Measurements from ENCODE around the gene PHLDB2. TPM values are rescaled to one million over a fixed set of nuclear protein-coding genes. Genes with fewer than 3 reads are reported as not detected.

The PHLDB2 gene
- total RNA-seq, 5 donors from 2014 or later (not counting 1 experiment from before 2014, with no cell fraction given) = 2.0 to 12.1 (median 3.9) TPM

GRCh38 chr3:111917300-111917699 lies 58.2 kb downstream of the PHLDB2 start:
- DNase-seq = no peak
- H3K4me1 ChIP-seq (ENCODE audit: control insufficient read depth in 1 of 2, extremely low read depth in 1 of 2, insufficient read depth in 2 of 2, low read length in 2 of 2) = no peaks in the 10 kb centered on the region
- Mint-ChIP-seq H3K9me3 (no peaks in the 10 kb centered on the region), H3K27me3 (peaks cover 0 to 3% of the 10 kb centered on the region in 2 donors), H3K27ac (no peak overlapping the region), H3K4me1 (no peaks in the 10 kb centered on the region), H3K36me3 (peaks cover 39% of the 10 kb centered on the region), H3K4me3 (no peak overlapping the region)
- peaks cover 0 to 9% of the 10 kb centered on the region in 2 donors for H3K36me3 ChIP-seq (ENCODE audit: control insufficient read depth in 2 of 2, extremely low read depth in 1 of 2, insufficient read depth in 1 of 2, low read length in 1 of 2)
- no peak overlapping the region for H3K27ac ChIP-seq (ENCODE audit: low read length)
- no peak overlapping the region for H3K4me3 ChIP-seq (ENCODE audit: control insufficient read depth in 1 of 2, extremely low read depth in 1 of 2, low read length in 1 of 2)
- no peaks in the 10 kb centered on the region for H3K9me3 ChIP-seq
- no peak for ATAC-seq (replicated peaks in 1 of 4)
- ChIA-PET POLR2A (no interaction called here), CTCF (interaction anchor here in 1 of 2 donors (0.6 kb wide), 1 partner anchor 48 kb away, joined by 3 read pairs; no protein-coding TSS in a partner anchor)
- no peaks in the 10 kb centered on the region for H3K27me3 ChIP-seq (replicated peaks in 1 of 2; ENCODE audit: control insufficient read depth in 2 of 2, extremely low read depth in 1 of 2, insufficient read depth in 2 of 2, low read length in 1 of 2)
- 80% methylated on average over 1 of the region's 1 CpG for WGBS (ENCODE audit: insufficient coverage)

DNA sequence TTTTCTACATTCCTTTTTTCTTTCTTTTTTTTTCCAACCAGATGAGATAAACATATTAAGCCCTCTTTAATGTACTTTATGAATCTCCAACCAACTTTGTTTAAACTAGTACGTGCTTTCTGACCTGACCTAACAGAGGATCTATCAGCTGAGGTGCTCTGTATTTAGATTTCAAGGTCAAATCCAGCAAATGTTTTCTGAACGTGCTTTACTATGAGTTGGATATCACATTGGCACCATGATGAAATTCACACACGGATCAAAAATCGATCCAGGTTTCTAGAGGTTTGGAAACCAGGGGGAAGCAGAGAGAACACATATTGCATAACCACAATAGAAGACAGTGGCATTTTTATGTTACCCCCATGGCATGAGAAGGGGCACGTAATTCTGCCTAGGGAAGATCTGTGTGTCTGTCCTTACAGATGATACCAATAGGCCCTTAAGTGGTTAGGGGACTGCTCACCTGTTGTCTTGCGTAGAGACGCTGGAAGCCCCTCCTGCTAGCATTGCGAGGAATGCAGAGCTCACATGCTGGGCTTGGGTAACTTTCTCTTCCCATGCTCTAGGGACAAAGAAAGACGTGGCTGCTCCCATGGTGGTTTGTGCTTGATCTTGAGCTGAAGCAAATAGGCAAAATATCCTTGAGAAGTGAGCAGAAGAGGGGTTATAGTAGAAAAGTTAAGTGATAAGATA lies 60.5 kb downstream of the PHLDB2 start:
- Histone ChIP-seq H3K36me3 (ENCODE audit: control insufficient read depth in 2 of 2, extremely low read depth in 1 of 2, insufficient read depth in 1 of 2, low read length in 1 of 2) (peaks cover 0 to 5% of the 10 kb centered on the region in 2 donors), H3K4me1 (ENCODE audit: control insufficient read depth in 1 of 2, extremely low read depth in 1 of 2, insufficient read depth in 2 of 2, low read length in 2 of 2) (no peaks in the 10 kb centered on the region), H3K4me3 (ENCODE audit: control insufficient read depth in 1 of 2, extremely low read depth in 1 of 2, low read length in 1 of 2) (no peak overlapping the region), H3K27me3 (replicated peaks in 1 of 2; ENCODE audit: control insufficient read depth in 2 of 2, extremely low read depth in 1 of 2, insufficient read depth in 2 of 2, low read length in 1 of 2) (no peaks in the 10 kb centered on the region), H3K9me3 (no peaks in the 10 kb centered on the region), H3K27ac (ENCODE audit: low read length) (no peak overlapping the region)
- ChIA-PET POLR2A (no interaction called here), CTCF (no interaction called here)
- H3K27ac Mint-ChIP-seq = no peak overlapping the region
- peaks cover 0 to 3% of the 10 kb centered on the region in 2 donors for H3K27me3 Mint-ChIP-seq
- no peaks in the 10 kb centered on the region for H3K4me1 Mint-ChIP-seq
- ATAC-seq (replicated peaks in 1 of 4) (no peak), DNase-seq (no peak)
- no peaks in the 10 kb centered on the region for H3K9me3 Mint-ChIP-seq
- H3K4me3 Mint-ChIP-seq = no peak overlapping the region
- 86% methylated on average over 7 of the region's 9 CpGs for WGBS (ENCODE audit: insufficient coverage)
- H3K36me3 Mint-ChIP-seq = peaks cover 50% of the 10 kb centered on the region

DNA sequence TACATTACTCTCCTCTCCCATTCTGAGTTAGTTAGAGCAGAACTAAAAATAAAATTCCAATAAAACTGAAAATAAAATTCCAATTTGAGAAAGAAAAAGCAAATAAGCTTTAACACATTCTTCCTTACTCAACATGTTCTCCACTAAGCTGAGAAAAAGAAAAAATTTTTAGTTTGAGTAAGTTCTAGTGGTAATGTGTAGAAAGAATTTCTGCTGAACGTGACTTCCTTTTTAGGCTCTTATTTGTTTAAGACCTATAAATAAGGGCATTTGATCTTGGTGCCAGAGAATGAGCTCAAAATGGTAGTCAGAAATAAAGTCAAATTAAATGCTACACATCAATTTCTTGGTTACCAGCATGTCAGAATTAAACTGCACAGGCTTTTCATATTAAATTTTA lies 62.1 kb downstream of the PHLDB2 start:
- Histone ChIP-seq H3K4me3 (ENCODE audit: control insufficient read depth in 1 of 2, extremely low read depth in 1 of 2, low read length in 1 of 2) (no peak overlapping the region), H3K9me3 (no peaks in the 10 kb centered on the region), H3K27ac (ENCODE audit: low read length) (no peak overlapping the region), H3K27me3 (replicated peaks in 1 of 2; ENCODE audit: control insufficient read depth in 2 of 2, extremely low read depth in 1 of 2, insufficient read depth in 2 of 2, low read length in 1 of 2) (no peaks in the 10 kb centered on the region), H3K36me3 (ENCODE audit: control insufficient read depth in 2 of 2, extremely low read depth in 1 of 2, insufficient read depth in 1 of 2, low read length in 1 of 2) (peaks cover 0 to 5% of the 10 kb centered on the region in 2 donors), H3K4me1 (ENCODE audit: control insufficient read depth in 1 of 2, extremely low read depth in 1 of 2, insufficient read depth in 2 of 2, low read length in 2 of 2) (no peaks in the 10 kb centered on the region)
- ChIA-PET CTCF (interaction anchor here in 1 of 2 donors (0.6 kb wide), 2 partner anchors 10 to 11 kb away, joined by 3 to 4 read pairs; no protein-coding TSS in a partner anchor), POLR2A (no interaction called here)
- Mint-ChIP-seq H3K36me3 (peaks cover 43% of the 10 kb centered on the region), H3K27ac (no peak overlapping the region), H3K4me1 (no peaks in the 10 kb centered on the region), H3K27me3 (peaks cover 0 to 3% of the 10 kb centered on the region in 2 donors), H3K9me3 (no peaks in the 10 kb centered on the region), H3K4me3 (no peak overlapping the region)
- DNase-seq (no peak), ATAC-seq (replicated peaks in 1 of 4) (no peak)
- no CpG with 5 or more reads among the region's 1 CpG for WGBS (ENCODE audit: insufficient coverage)

GRCh38 chr3:111923095-111923771 lies 64.2 kb downstream of the PHLDB2 start:
- Mint-ChIP-seq H3K27ac (no peak overlapping the region), H3K27me3 (peaks cover 0 to 1% of the 10 kb centered on the region in 2 donors), H3K36me3 (peaks cover 36% of the 10 kb centered on the region), H3K4me3 (no peak overlapping the region), H3K4me1 (no peaks in the 10 kb centered on the region), H3K9me3 (no peaks in the 10 kb centered on the region)
- 15% methylated on average over 2 of the region's 2 CpGs for WGBS (ENCODE audit: insufficient coverage)
- DNase-seq (no peak), ATAC-seq (replicated peaks in 1 of 4) (no peak)
- ChIA-PET POLR2A (no interaction called here), CTCF (interaction anchor here in 1 of 2 donors (0.6 kb wide), 1 partner anchor 1124 kb away, joined by 3 read pairs; no protein-coding TSS in a partner anchor)
- H3K4me3 ChIP-seq (ENCODE audit: control insufficient read depth in 1 of 2, extremely low read depth in 1 of 2, low read length in 1 of 2) = no peak overlapping the region
- H3K27ac ChIP-seq (ENCODE audit: low read length) = no peak overlapping the region
- peaks cover 0 to 5% of the 10 kb centered on the region in 2 donors for H3K36me3 ChIP-seq (ENCODE audit: control insufficient read depth in 2 of 2, extremely low read depth in 1 of 2, insufficient read depth in 1 of 2, low read length in 1 of 2)
- H3K27me3 ChIP-seq (replicated peaks in 1 of 2; ENCODE audit: control insufficient read depth in 2 of 2, extremely low read depth in 1 of 2, insufficient read depth in 2 of 2, low read length in 1 of 2) = no peaks in the 10 kb centered on the region
- H3K4me1 ChIP-seq (ENCODE audit: control insufficient read depth in 1 of 2, extremely low read depth in 1 of 2, insufficient read depth in 2 of 2, low read length in 2 of 2) = no peaks in the 10 kb centered on the region
- no peaks in the 10 kb centered on the region for H3K9me3 ChIP-seq

- DNase-seq (no peak), ATAC-seq (replicated peaks in 1 of 4) (no peak)
- Histone ChIP-seq H3K9me3 (no peaks in the 10 kb centered on the region), H3K27me3 (replicated peaks in 1 of 2; ENCODE audit: control insufficient read depth in 2 of 2, extremely low read depth in 1 of 2, insufficient read depth in 2 of 2, low read length in 1 of 2) (no peaks in the 10 kb centered on the region), H3K4me3 (ENCODE audit: control insufficient read depth in 1 of 2, extremely low read depth in 1 of 2, low read length in 1 of 2) (no peak overlapping the region), H3K4me1 (ENCODE audit: control insufficient read depth in 1 of 2, extremely low read depth in 1 of 2, insufficient read depth in 2 of 2, low read length in 2 of 2) (no peaks in the 10 kb centered on the region), H3K36me3 (ENCODE audit: control insufficient read depth in 2 of 2, extremely low read depth in 1 of 2, insufficient read depth in 1 of 2, low read length in 1 of 2) (peaks cover 0 to 4% of the 10 kb centered on the region in 2 donors), H3K27ac (ENCODE audit: low read length) (no peak overlapping the region)
- Mint-ChIP-seq H3K27me3 (no peaks in the 10 kb centered on the region), H3K4me3 (no peak overlapping the region), H3K9me3 (no peaks in the 10 kb centered on the region), H3K27ac (no peak overlapping the region), H3K36me3 (peaks cover 32% of the 10 kb centered on the region), H3K4me1 (no peaks in the 10 kb centered on the region)
- ChIA-PET POLR2A (no interaction called here), CTCF (no interaction called here)
- WGBS (ENCODE audit: insufficient coverage) = no CpG with 5 or more reads among the region's 1 CpG
Measured at GRCh38 chr3:111923806-111924205, 64.7 kb downstream of the PHLDB2 start.

- ATAC-seq (replicated peaks in 1 of 4) = no peak
- Mint-ChIP-seq H3K4me3 (no peak overlapping the region), H3K27me3 (no peaks in the 10 kb centered on the region), H3K9me3 (no peaks in the 10 kb centered on the region), H3K27ac (no peak overlapping the region), H3K36me3 (peaks cover 27% of the 10 kb centered on the region), H3K4me1 (no peaks in the 10 kb centered on the region)
- H3K4me3 ChIP-seq (ENCODE audit: control insufficient read depth in 1 of 2, extremely low read depth in 1 of 2, low read length in 1 of 2) = no peak overlapping the region
- no peaks in the 10 kb centered on the region for H3K36me3 ChIP-seq (ENCODE audit: control insufficient read depth in 2 of 2, extremely low read depth in 1 of 2, insufficient read depth in 1 of 2, low read length in 1 of 2)
- H3K27me3 ChIP-seq (replicated peaks in 1 of 2; ENCODE audit: control insufficient read depth in 2 of 2, extremely low read depth in 1 of 2, insufficient read depth in 2 of 2, low read length in 1 of 2) = no peaks in the 10 kb centered on the region
- WGBS (ENCODE audit: insufficient coverage) = 84% methylated on average over 4 of the region's 6 CpGs
- DNase-seq = no peak
- ChIA-PET CTCF (no interaction called here), POLR2A (no interaction called here)
- no peak overlapping the region for H3K27ac ChIP-seq (ENCODE audit: low read length)
- no peaks in the 10 kb centered on the region for H3K4me1 ChIP-seq (ENCODE audit: control insufficient read depth in 1 of 2, extremely low read depth in 1 of 2, insufficient read depth in 2 of 2, low read length in 2 of 2)
- no peaks in the 10 kb centered on the region for H3K9me3 ChIP-seq
Measured at GRCh38 chr3:111924283-111924682, 65.2 kb downstream of the PHLDB2 start.
